ENCODE results near the gene CCDC47.

- TF ChIP-seq JUN (CRISPR knock-in tag; IDR thresholded peaks at IDR 0.05), result no peak
- no peak for TF ChIP-seq NR3C1 (CRISPR knock-in tag; conservative IDR thresholded peaks at IDR 0.05; ENCODE audit: low read depth)
Observed at GRCh38 chr17:63703029-63703428, 70.4 kb downstream of the CCDC47 start.
